HG02571 (cell line): ENCODE results near the gene FBXL3.
"Not testable (repeated sequence)": the region's sequence is repeated elsewhere in the genome, so short reads cannot be mapped to it uniquely, and the experiment has no call there.

ENCODE experiments used
- ATAC-seq: cut with Tn5 transposase; IDR thresholded peaks from one replicate; pipeline ENCODE4 v1.9.1; 2021; ENCODE audit warnings: mild to moderate bottlenecking, moderate library complexity; ENCODE audit not compliant: unreplicated experiment

The FBXL3 gene

DNA sequence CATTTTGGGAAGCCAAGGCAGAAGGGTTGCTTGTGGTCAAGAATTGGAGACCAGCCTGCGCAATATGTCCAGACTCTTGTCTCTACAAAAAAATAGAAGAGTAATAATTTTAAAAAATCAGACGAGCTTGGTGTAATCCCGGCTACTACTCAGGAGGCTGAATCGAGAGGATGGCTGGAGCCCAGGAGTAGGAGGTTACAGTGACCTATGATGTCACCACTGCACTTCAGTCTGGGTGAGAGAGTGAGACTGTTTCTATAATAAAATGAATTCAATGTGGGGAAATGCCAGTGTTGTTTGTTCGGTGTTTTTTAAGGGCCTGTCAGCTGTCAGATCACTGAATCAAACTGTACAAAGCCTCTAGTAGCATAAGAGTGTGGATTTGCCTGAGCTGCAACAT, 1.2 kb upstream of the FBXL3 start:
- no peak for ATAC-seq

GRCh38 chr13:77026255-77026860, 601 bp downstream of the FBXL3 start:
- peak; percentile 52 for ATAC-seq

GRCh38 chr13:77022341-77022740, 4.6 kb downstream of the FBXL3 start:
- no peak for ATAC-seq

GRCh38 chr13:77019756-77020155, 7.2 kb downstream of the FBXL3 start:
- no peak for ATAC-seq

- ATAC-seq, result no peak
These were observed 9.9 kb downstream of the FBXL3 start for GRCh38 chr13:77016888-77017623.

GRCh38 chr13:77016251-77016812, 10.6 kb downstream of the FBXL3 start:
- ATAC-seq, result no peak

DNA sequence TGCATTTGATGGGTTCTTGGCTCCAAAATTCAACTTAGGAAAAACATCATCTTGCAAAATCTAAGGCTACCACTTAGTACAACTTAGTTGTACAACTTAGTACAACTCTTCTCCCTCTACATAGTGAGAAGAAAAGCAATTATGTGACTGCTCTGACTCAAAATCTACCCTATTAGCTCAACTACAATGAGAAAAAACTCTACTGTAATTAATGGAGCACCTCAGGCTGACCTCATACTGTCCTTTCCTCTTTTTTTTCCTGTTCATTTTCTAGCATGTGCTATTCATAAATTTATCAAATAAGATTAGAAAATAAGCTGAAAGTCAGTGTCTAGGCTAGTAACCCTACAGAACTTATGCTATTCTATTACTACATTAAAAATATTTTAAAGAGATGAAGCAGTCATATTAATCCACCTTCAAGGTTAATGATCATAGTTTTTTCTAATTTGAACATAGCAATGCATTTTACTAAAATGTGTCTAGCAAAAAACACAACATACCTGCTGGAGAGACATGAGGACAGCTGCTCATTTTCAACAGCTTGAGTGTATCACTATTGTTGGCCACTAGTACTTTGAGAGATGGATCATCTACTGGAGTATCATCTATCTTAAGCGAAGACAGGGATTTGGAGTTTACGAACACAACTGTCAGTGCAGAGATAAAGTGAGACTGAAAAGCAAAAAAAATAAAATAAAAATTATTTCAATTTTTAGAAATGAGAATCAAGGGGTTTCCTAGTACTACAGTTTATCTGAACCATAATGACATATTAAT, 11.9 kb downstream of the FBXL3 start:
- no peak for ATAC-seq

- no peak for ATAC-seq
These were observed 13.0 kb downstream of the FBXL3 start for GRCh38 chr13:77013853-77014542.

DNA sequence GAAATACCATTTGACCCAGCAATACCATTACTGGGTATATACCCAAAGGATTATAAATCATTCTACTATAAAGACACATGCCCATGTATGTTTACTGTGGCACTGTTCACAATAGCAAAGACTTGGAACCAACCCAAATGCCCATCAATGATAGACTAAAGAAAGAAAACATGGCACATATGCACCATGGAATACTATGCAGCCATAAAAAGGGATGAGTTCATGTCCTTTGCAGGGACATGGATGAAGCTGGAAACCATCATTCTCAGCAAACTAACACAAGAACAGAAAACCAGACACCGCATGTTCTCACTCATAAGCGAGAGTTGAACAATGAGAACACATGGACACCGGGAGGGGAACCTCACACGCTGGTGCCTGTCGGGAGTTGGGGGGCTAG, 17.2 kb downstream of the FBXL3 start:
- ATAC-seq, result not testable (repeated sequence)

DNA sequence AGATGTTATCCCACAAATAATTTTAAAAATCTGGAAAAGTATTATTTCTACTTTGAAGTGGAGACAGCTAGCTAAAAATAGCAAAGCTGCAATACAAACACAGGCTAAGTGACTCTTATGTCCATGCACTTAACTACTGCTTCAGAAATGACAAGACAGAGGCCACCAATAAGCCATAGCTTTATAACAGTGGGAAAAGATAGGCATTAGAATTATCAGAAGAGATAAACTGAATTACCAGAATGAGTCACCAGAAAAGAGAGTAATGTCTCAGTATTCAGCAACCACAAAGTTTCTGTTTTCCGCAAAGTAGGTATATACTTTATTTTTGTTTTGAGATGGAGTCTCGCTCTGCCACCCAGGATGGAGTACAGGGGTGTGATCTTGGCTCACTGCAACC, 17.9 kb downstream of the FBXL3 start:
- no peak for ATAC-seq

GRCh38 chr13:77008337-77008736, 18.6 kb downstream of the FBXL3 start:
- ATAC-seq, result not testable (repeated sequence)

DNA sequence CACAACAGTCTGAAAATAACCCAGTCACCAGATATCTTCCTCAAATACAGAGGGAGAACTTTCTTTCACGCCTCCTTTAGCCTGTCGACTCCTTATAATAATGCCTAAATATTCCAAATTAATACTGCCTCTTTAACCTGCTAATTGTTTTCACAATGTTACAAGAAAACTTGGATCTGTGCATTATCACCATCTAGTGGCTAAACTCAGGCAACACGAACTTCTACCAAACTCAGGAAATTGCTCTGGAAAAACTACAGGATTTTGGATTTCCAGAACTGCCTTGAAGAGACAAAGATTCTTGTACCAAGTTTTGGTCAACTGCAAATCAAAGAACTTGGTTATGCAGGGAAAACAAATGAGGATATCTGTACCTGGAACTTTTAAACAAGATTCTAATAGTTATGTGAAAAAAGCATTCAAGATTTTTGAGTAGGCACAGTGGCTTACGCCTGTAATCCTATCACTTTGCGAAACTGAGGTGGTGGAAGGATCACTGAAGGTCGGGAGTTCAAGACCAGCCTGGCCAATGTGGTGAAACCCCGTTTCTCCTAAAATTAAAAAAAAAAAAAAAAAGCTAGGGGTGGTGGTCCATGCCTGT, 24.3 kb downstream of the FBXL3 start:
- no peak for ATAC-seq

- ATAC-seq, result no peak
These were observed 24.9 kb downstream of the FBXL3 start for GRCh38 chr13:77001963-77002587.

DNA sequence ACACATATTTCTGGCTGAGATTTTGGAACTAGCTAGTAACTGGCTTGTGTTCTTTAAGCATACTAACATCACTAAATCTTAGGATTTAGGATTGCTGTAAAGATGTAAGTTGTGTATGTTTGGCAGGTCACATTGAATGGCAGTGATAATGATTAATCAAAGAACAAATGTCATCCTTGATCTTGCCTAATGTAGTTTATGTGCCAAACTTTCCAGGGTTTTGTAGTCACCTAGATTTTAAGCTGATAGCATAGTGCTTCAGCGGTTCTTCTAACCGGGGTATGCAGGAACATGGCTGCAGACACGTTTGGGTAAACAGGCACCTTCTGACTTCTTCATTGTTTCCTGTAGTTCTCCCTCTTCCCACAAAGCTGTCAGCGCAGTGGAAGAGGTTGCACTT, 25.4 kb downstream of the FBXL3 start:
- ATAC-seq, result no peak

DNA sequence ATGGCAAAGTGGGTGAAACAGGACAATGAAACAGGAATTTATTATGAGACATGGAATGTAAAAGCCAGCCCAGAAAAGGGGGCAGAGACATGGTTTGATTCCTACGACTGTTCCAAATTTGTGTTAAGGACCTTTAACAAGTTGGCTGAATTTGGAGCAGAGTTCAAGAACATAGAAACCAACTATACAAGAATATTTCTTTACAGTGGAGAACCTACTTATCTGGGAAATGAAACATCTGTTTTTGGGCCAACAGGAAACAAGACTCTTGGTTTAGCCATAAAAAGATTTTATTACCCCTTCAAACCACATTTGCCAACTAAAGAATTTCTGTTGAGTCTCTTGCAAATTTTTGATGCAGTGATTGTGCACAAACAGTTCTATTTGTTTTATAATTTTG, 26.5 kb downstream of the FBXL3 start:
- ATAC-seq, result no peak

DNA sequence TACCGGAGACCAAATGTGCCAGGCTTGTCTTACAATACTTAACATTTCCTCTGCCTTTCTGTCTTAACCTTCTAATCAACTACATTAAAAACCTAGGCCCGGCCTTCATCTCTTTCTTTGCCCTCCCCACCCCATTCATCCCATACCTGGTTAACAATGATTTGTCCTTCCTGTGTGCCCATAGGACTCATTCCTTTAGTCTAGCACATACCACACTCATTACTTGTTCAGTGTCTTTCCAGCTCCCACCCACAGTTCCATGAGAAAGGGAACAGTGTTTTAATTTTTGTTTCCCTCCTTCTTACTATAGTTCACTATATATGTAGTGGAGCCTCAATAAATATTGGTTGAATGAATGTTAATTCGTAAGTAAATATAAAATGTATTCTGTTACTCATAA, 32.7 kb downstream of the FBXL3 start:
- ATAC-seq, result no peak

- ATAC-seq, result no peak
These were observed 33.5 kb downstream of the FBXL3 start for GRCh38 chr13:76993473-76993872.

- no peak for ATAC-seq
These were observed 33.9 kb downstream of the FBXL3 start for GRCh38 chr13:76993021-76993420.

- no peak for ATAC-seq
These were observed 34.4 kb downstream of the FBXL3 start for GRCh38 chr13:76992548-76993001.
